ENCODE results near the gene KDM3A.
"Not testable (repeated sequence)": the region's sequence is repeated elsewhere in the genome, so short reads cannot be mapped to it uniquely, and the experiment has no call there.

GRCh38 chr2:86496391-86496790 is 55.2 kb downstream of the KDM3A start:
- TF ChIP-seq, protein P1, sequence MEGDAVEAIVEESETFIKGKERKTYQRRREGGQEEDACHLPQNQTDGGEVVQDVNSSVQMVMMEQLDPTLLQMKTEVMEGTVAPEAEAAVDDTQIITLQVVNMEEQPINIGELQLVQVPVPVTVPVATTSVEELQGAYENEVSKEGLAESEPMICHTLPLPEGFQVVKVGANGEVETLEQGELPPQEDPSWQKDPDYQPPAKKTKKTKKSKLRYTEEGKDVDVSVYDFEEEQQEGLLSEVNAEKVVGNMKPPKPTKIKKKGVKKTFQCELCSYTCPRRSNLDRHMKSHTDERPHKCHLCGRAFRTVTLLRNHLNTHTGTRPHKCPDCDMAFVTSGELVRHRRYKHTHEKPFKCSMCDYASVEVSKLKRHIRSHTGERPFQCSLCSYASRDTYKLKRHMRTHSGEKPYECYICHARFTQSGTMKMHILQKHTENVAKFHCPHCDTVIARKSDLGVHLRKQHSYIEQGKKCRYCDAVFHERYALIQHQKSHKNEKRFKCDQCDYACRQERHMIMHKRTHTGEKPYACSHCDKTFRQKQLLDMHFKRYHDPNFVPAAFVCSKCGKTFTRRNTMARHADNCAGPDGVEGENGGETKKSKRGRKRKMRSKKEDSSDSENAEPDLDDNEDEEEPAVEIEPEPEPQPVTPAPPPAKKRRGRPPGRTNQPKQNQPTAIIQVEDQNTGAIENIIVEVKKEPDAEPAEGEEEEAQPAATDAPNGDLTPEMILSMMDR (IDR thresholded peaks at IDR 0.05) = not testable (repeated sequence)
- not testable (repeated sequence) for TF ChIP-seq POLR2A, POLR2AphosphoS5 (IDR thresholded peaks at IDR 0.05)
